H1 (cell line): ENCODE data around the gene DNAJB13. TPM values are rescaled to one million over a fixed set of nuclear protein-coding genes. Genes with fewer than 3 reads are reported as not detected.

Experiments
- CTCF ChIA-PET: fragments of 300-600 bp; sonication (Branson Sonifier 250); formaldehyde crosslinking; loops from one replicate; lab custom pipeline; 2021; ENCODE audit not compliant: partially characterized antibody; lab: Charles Lee
- POLR2A ChIA-PET: fragments of 300-600 bp; sonication (Branson Sonifier 250); formaldehyde crosslinking; loops from one replicate; lab custom pipeline; 2021; ENCODE audit warnings: inconsistent platforms; ENCODE audit not compliant: partially characterized antibody; lab: Charles Lee
- DNase-seq, 2 experiments: peaks; one replicate each; pipeline versions ENCODE4 v3.0.0 to v3.0.0-alpha.2; 2010 to 2022; ENCODE audit warnings: low spot score in 2 of 2, low read depth in 1 of 2, mixed read lengths in 1 of 2
- FAIRE-seq: peaks from 2 replicates; lab custom pipeline; 2011; peaks lifted over from hg19 to GRCh38; lab: Jason Lieb, UNC
- H2AFZ ChIP-seq: 2 replicates; pipeline ENCODE4 v1.8.1; 2012; ENCODE audit warnings: low read length, inconsistent platforms
- H2AK5ac ChIP-seq: 2 replicates; pipeline ENCODE4 v1.6.1; 2013; ENCODE audit warnings: low read depth, low read length
- H2BK120ac ChIP-seq: replicated peaks from 2 replicates; pipeline ENCODE3; 2013; ENCODE audit warnings: low read depth, low read length, inconsistent platforms
- H2BK12ac ChIP-seq: 2 replicates; pipeline ENCODE4 v1.6.1; 2013; ENCODE audit warnings: low read depth, low read length
- H2BK15ac ChIP-seq: 2 replicates; pipeline ENCODE4 v1.6.1; 2013; ENCODE audit warnings: low read length
- H2BK20ac ChIP-seq: 2 replicates; pipeline ENCODE4 v1.6.1; 2013; ENCODE audit warnings: low read length
- H2BK5ac ChIP-seq: 2 replicates; pipeline ENCODE4 v1.6.1; 2013; ENCODE audit warnings: low read depth, low read length
- H3K14ac ChIP-seq: 2 replicates; pipeline ENCODE4 v1.6.1; 2013; ENCODE audit warnings: inconsistent platforms; ENCODE audit not compliant: insufficient read length
- H3K18ac ChIP-seq: 2 replicates; pipeline ENCODE4 v1.6.1; 2013; ENCODE audit warnings: low read length; ENCODE audit errors: extremely low read depth
- H3K23ac ChIP-seq: 2 replicates; pipeline ENCODE4 v1.6.1; 2013; ENCODE audit warnings: inconsistent platforms; ENCODE audit not compliant: insufficient read length
- H3K23me2 ChIP-seq: 2 replicates; pipeline ENCODE4 v1.6.1; 2013; ENCODE audit warnings: low read depth, low read length
- H3K27ac ChIP-seq: 2 replicates; pipeline ENCODE4 v1.6.1; 2011; ENCODE audit warnings: low read depth, low read length, inconsistent platforms
- H3K27me3 ChIP-seq, 4 experiments: replicated peaks in 1 of 4; 1 replicate in 1 of 4; 2 replicates in 3 of 4; pipeline versions ENCODE4 v1.6.1 to v1.8.1; 2011 to 2013; ENCODE audit warnings: low read length in 3 of 4, mild to moderate bottlenecking in 3 of 4, inconsistent platforms in 2 of 4, mixed read lengths in 2 of 4, moderate library complexity in 1 of 4; ENCODE audit not compliant: control insufficient read depth in 3 of 4, insufficient read depth in 3 of 4; ENCODE audit errors: extremely low read depth in 1 of 4
- H3K36me3 ChIP-seq, 4 experiments: 2 replicates each; pipeline versions ENCODE4 v1.6.1 to v1.8.1; 2011 to 2013; ENCODE audit warnings: mild to moderate bottlenecking in 4 of 4, low read length in 3 of 4, moderate library complexity in 2 of 4, control low read depth in 1 of 4, inconsistent platforms in 1 of 4; ENCODE audit not compliant: insufficient read depth in 4 of 4, control insufficient read depth in 2 of 4
- H3K4ac ChIP-seq: replicated peaks from 2 replicates; pipeline ENCODE3; 2013; ENCODE audit warnings: low read length, low read depth, mixed read lengths, inconsistent platforms; ENCODE audit not compliant: insufficient read length
- H3K4me1 ChIP-seq, 4 experiments: replicated peaks in 1 of 4; 1 replicate in 1 of 4; 2 replicates in 3 of 4; pipeline versions ENCODE4 v1.6.1 to v1.8.1; 2011 to 2013; ENCODE audit warnings: low read length in 3 of 4, inconsistent platforms in 2 of 4, mixed read lengths in 1 of 4; ENCODE audit not compliant: insufficient read depth in 4 of 4, control insufficient read depth in 3 of 4
- H3K4me2 ChIP-seq, 2 experiments: 2 replicates each; pipeline versions ENCODE4 v1.6.1 to v1.8.1; 2011 to 2013; ENCODE audit warnings: low read depth in 2 of 2, low read length in 2 of 2, control low read depth in 1 of 2, inconsistent platforms in 1 of 2, mild to moderate bottlenecking in 1 of 2; ENCODE audit not compliant: insufficient read depth in 1 of 2
- H3K4me3 ChIP-seq, 4 experiments: fragments of 200-600, 300-600 bp in 1 of 4; sonication (generic), shearing (Covaris generic), sonication (Bioruptor Twin) in 1 of 4; 2 replicates each; pipeline versions ENCODE4 v1.5.1 to v1.8.1; 2011 to 2016; ENCODE audit warnings: low read length in 4 of 4, low read depth in 3 of 4, control low read depth in 2 of 4, inconsistent platforms in 2 of 4, mild to moderate bottlenecking in 2 of 4, mixed read lengths in 1 of 4, moderate library complexity in 1 of 4; ENCODE audit not compliant: insufficient read depth in 2 of 4; ENCODE audit errors: extremely low read depth in 1 of 4
- H3K56ac ChIP-seq: replicated peaks from 2 replicates; pipeline ENCODE3; 2013; ENCODE audit warnings: low read depth, mild to moderate bottlenecking, mixed read lengths, low read length, inconsistent platforms; ENCODE audit not compliant: insufficient read length
- H3K79me1 ChIP-seq: 2 replicates; pipeline ENCODE4 v1.6.1; 2013; ENCODE audit warnings: low read depth, low read length, control low read depth
- H3K79me2 ChIP-seq, 2 experiments: 2 replicates each; pipeline versions ENCODE4 v1.6.1 to v1.8.1; 2012 to 2013; ENCODE audit warnings: low read length in 2 of 2, mild to moderate bottlenecking in 2 of 2, inconsistent platforms in 1 of 2; ENCODE audit not compliant: insufficient read depth in 2 of 2, control insufficient read depth in 1 of 2
- H3K9ac ChIP-seq, 4 experiments: replicated peaks in 1 of 4; 1 replicate in 1 of 4; 2 replicates in 3 of 4; pipeline versions ENCODE4 v1.6.1 to v1.8.1; 2011 to 2013; ENCODE audit warnings: low read depth in 3 of 4, low read length in 3 of 4, control low read depth in 2 of 4, mild to moderate bottlenecking in 2 of 4, moderate library complexity in 2 of 4, inconsistent platforms in 1 of 4; ENCODE audit errors: extremely low read depth in 1 of 4
- H3K9me3 ChIP-seq, 2 experiments: 2 replicates each; pipeline versions ENCODE4 v1.6.1 to v1.8.1; 2012 to 2013; ENCODE audit warnings: mild to moderate bottlenecking in 2 of 2, moderate library complexity in 2 of 2, control low read depth in 1 of 2, inconsistent platforms in 1 of 2, low read depth in 1 of 2, low read length in 1 of 2, mixed read lengths in 1 of 2; ENCODE audit not compliant: insufficient read depth in 2 of 2
- H4K20me1 ChIP-seq, 2 experiments: replicated peaks in 1 of 2; 2 replicates each; pipeline versions ENCODE3 to v1.8.1; 2011 to 2013; ENCODE audit warnings: inconsistent platforms in 2 of 2, low read length in 2 of 2, mild to moderate bottlenecking in 1 of 2; ENCODE audit not compliant: insufficient read depth in 2 of 2, control insufficient read depth in 1 of 2
- H4K5ac ChIP-seq: 2 replicates; pipeline ENCODE4 v1.6.1; 2013; ENCODE audit warnings: low read length, low read depth, mixed read lengths, inconsistent platforms; ENCODE audit not compliant: insufficient read length
- H4K8ac ChIP-seq: 2 replicates; pipeline ENCODE4 v1.8.0; 2013; ENCODE audit warnings: mild to moderate bottlenecking, moderate library complexity, low read length, inconsistent platforms; ENCODE audit not compliant: insufficient read depth; ENCODE audit errors: extremely low read depth
- H4K91ac ChIP-seq: replicated peaks from 2 replicates; pipeline ENCODE3; 2013; ENCODE audit warnings: low read length, mixed read lengths, inconsistent platforms; ENCODE audit not compliant: insufficient read length
- BCL11A ChIP-seq, 2 experiments: IDR thresholded peaks; one replicate each; pipeline ENCODE4 v1.6.1; 2011; ENCODE audit warnings: low read depth in 2 of 2, low read length in 2 of 2, mild to moderate bottlenecking in 2 of 2
- BRCA1 ChIP-seq: IDR thresholded peaks from 2 replicates; pipeline ENCODE4 v1.6.1; 2012; ENCODE audit warnings: low read depth, low read length, improper control_type of control experiment
- CBX5 ChIP-seq: fragments of 300-800, 300-1000 bp; sonication (generic); IDR thresholded peaks from 2 replicates; pipeline ENCODE4 v1.7.1; 2016; ENCODE audit warnings: antibody characterized with exemption, low read length, low read depth
- CHD1 ChIP-seq: IDR thresholded peaks from 2 replicates; pipeline ENCODE4 v1.6.1; 2012; ENCODE audit warnings: low read depth, low read length, improper control_type of control experiment
- EZH2 ChIP-seq: fragments of 200-600 bp; sonication (generic); IDR thresholded peaks from 2 replicates; pipeline ENCODE4 v1.7.1; 2012; ENCODE audit warnings: low read depth, mild to moderate bottlenecking, moderate library complexity, low read length, inconsistent platforms; ENCODE audit not compliant: severe bottlenecking
- HDAC2 ChIP-seq, 2 experiments: fragments of 300-600 bp in 1 of 2; sonication (generic) in 1 of 2; IDR thresholded peaks; 2 replicates each; pipeline ENCODE4 v1.6.1; 2011 to 2012; ENCODE audit warnings: low read depth in 2 of 2, low read length in 2 of 2, mild to moderate bottlenecking in 2 of 2, moderate library complexity in 2 of 2, borderline replicate concordance in 1 of 2, inconsistent platforms in 1 of 2
- RBBP5 ChIP-seq: IDR thresholded peaks from 2 replicates; pipeline ENCODE4 v1.7.1; 2012; ENCODE audit warnings: low read depth, mild to moderate bottlenecking, inconsistent platforms, low read length, moderate library complexity, borderline replicate concordance
- SAP30 ChIP-seq: fragments of 300-600 bp; sonication (generic); IDR thresholded peaks from 2 replicates; pipeline ENCODE4 v1.7.1; 2012; ENCODE audit warnings: low read length, moderate library complexity, mild to moderate bottlenecking, inconsistent platforms; ENCODE audit not compliant: insufficient read depth, insufficient replicate concordance
- SIRT6 ChIP-seq: IDR thresholded peaks from one replicate; pipeline ENCODE4 v1.7.1; 2012; ENCODE audit warnings: low read length, inconsistent platforms
- SP4 ChIP-seq: IDR thresholded peaks from 2 replicates; pipeline ENCODE4 v1.6.1; 2012; ENCODE audit warnings: low read length, inconsistent platforms
- TAF1 ChIP-seq: IDR thresholded peaks from 2 replicates; pipeline ENCODE4 v1.6.1; 2011; ENCODE audit warnings: mild to moderate bottlenecking, low read depth, low read length
- WGBS, 2 experiments: shearing (Covaris generic) in 1 of 2; methylation state at CpG; one replicate each; pipeline versions ENCODE4 v1.1.6 to v1.1.7; 2013 to 2015; ENCODE audit warnings: low lambda C conversion rate in 2 of 2, mixed read lengths in 2 of 2, inconsistent platforms in 1 of 2, low coverage in 1 of 2, missing lambda C conversion rate in 1 of 2; ENCODE audit not compliant: insufficient replicate concordance in 2 of 2, insufficient coverage in 1 of 2, insufficient read length in 1 of 2; ENCODE audit errors: extremely low coverage in 1 of 2, missing lambda C conversion rate in 1 of 2; 5-methylcytosine and 5-hydroxymethylcytosine counted together
- polyA plus RNA-seq, 7 experiments: library from polyadenylated mRNA; depleted of rRNA in 3 of 7; stranded (reverse) in 5 of 7; unstranded in 2 of 7; fragments of >200 nt in 5 of 7; fragments of 200-250 nt in 2 of 7; gene quantifications; 1 replicate in 5 of 7; 2 replicates in 1 of 7; 4 replicates in 1 of 7; pipeline versions ENCODE4 v1.2.1 to v1.2.3, GENCODE V29; 2011 to 2013; ENCODE audit warnings: missing spikeins in 2 of 7, mixed read lengths in 2 of 7
- total RNA-seq: library from RNA; stranded (reverse); fragmentation: NEBNext Ultra II Directional; extraction: Animal tissue kit (Norgen Biotek cat#: 25700); gene quantifications from 2 replicates; pipeline ENCODE4 v1.2.1, GENCODE V29; 2021

The DNAJB13 gene
- total and polyA plus RNA-seq, 2 of the 8 experiments (the other 6 are each of a cell fraction or from before 2014, with no cell fraction given) = 0.27 TPM; not detected in 1

- no peaks in the 10 kb centered on the region for H3K9me3 ChIP-seq
- H2BK5ac ChIP-seq = no peak overlapping the region
- no peak overlapping the region for H4K91ac ChIP-seq
- H3K9ac ChIP-seq = no peak overlapping the region
- no peak overlapping the region for H3K4me3 ChIP-seq
- H3K23me2 ChIP-seq = peaks cover 10% of the 10 kb centered on the region
- H4K5ac ChIP-seq = no peak overlapping the region
- peaks cover 2% of the 10 kb centered on the region; the same call in 1 of the 2 replicates for H3K79me1 ChIP-seq
- no peak overlapping the region for H3K18ac ChIP-seq
- WGBS, 2 experiments = 97% methylated on average over 3 of the region's 3 CpGs; no CpG with 5 or more reads in 1 of the 2 experiments
- H4K20me1 ChIP-seq = peaks cover 0 to 8% of the 10 kb centered on the region in 2 experiments
- peaks cover 7 to 17% (median 10%) of the 10 kb centered on the region in 4 experiments for H3K4me1 ChIP-seq
- no peak for TF ChIP-seq SP4
- no peak for TF ChIP-seq TAF1
- no peak for TF ChIP-seq RBBP5
- TF ChIP-seq HDAC2 (IDR thresholded peaks at IDR 0.05; ENCODE audit: borderline replicate concordance in 1 of 2, low read depth in 2 of 2, low read length in 2 of 2) = no peak
- no peak for TF ChIP-seq CBX5
- no peak for TF ChIP-seq CHD1
- TF ChIP-seq BRCA1 = no peak
- no peak for TF ChIP-seq BCL11A (IDR thresholded peaks at IDR 0.05; ENCODE audit: low read depth in 2 of 2, low read length in 2 of 2)
- no peak for TF ChIP-seq SIRT6
- no peak for TF ChIP-seq SAP30
- no peak for TF ChIP-seq EZH2
- no peak overlapping the region for H3K4me2 ChIP-seq
- no peak overlapping the region for H2BK20ac ChIP-seq
- CTCF ChIA-PET = interaction anchor here (4.9 kb wide), 1 partner anchor 15 kb away, joined by 22 read pairs; no protein-coding TSS in a partner anchor
- H2AK5ac ChIP-seq = no peak overlapping the region
- H2AFZ ChIP-seq = no peak overlapping the region
- POLR2A ChIA-PET = interaction anchor here (1.0 to 6.8 kb wide), 4 partner anchors 8 to 35 kb away, joined by 3 to 94 read pairs (median 9); no protein-coding TSS in a partner anchor
- H3K14ac ChIP-seq = no peak overlapping the region
- H3K23ac ChIP-seq = no peak overlapping the region
- H3K27ac ChIP-seq = no peak overlapping the region
- H4K8ac ChIP-seq = no peak overlapping the region
- FAIRE-seq (no peak), DNase-seq (no peak)
- H2BK12ac ChIP-seq = no peak overlapping the region
- H2BK15ac ChIP-seq = no peak overlapping the region
- H3K56ac ChIP-seq = no peak overlapping the region
- no peak overlapping the region for H3K4ac ChIP-seq
- peaks cover 20 to 67% (median 37%) of the 10 kb centered on the region in 4 experiments for H3K36me3 ChIP-seq
- H3K79me2 ChIP-seq = peaks cover 0 to 6% of the 10 kb centered on the region in 2 experiments; a peak in 1 of 4 replicates
- peaks cover 0 to 2% (median 0%) of the 10 kb centered on the region in 4 experiments; a peak in 2 of 7 replicates for H3K27me3 ChIP-seq
- no peak overlapping the region for H2BK120ac ChIP-seq
Measured at GRCh38 chr11:73978576-73979086, 27.8 kb downstream of the DNAJB13 start.
